GM23338 (cell line): ENCODE data around the gene OAS2. TPM values are rescaled to one million over a fixed set of nuclear protein-coding genes. Genes with fewer than 3 reads are reported as not detected.

Source experiments
- ATAC-seq: fragments of 200-7000 bp; cut with Tn5 transposase; 3 replicates; pipeline ENCODE4 v1.9.1; 2020
- DNase-seq: peaks from one replicate; pipeline ENCODE4 v3.0.0-alpha.2; 2015; ENCODE audit warnings: low spot score
- H2AFZ ChIP-seq: fragments of 200-600 bp; sonication (generic); 2 replicates; pipeline ENCODE4 v1.8.0; 2016; ENCODE audit warnings: antibody characterized with exemption, mild to moderate bottlenecking, moderate library complexity
- H3F3A ChIP-seq: fragments of 200-600 bp; sonication (generic); replicated peaks from 2 replicates; pipeline ENCODE4 v1.8.0; 2017; ENCODE audit warnings: antibody characterized with exemption, mixed run types, low read depth
- H3K27ac ChIP-seq: fragments of 200-600 bp; sonication (generic); 2 replicates; pipeline ENCODE4 v1.6.1; 2016; ENCODE audit warnings: low read depth
- H3K27me3 ChIP-seq: fragments of 200-600 bp; sonication (generic); 2 replicates; pipeline ENCODE4 v1.8.0; 2016; ENCODE audit warnings: mild to moderate bottlenecking, mixed run types, moderate library complexity; ENCODE audit not compliant: insufficient read depth
- H3K36me3 ChIP-seq: fragments of 200-600 bp; sonication (generic); 2 replicates; pipeline ENCODE4 v1.8.0; 2016; ENCODE audit warnings: mild to moderate bottlenecking; ENCODE audit not compliant: insufficient read depth
- H3K4me1 ChIP-seq: fragments of 200-600 bp; sonication (generic); 2 replicates; pipeline ENCODE4 v1.8.0; 2016; ENCODE audit warnings: mild to moderate bottlenecking, moderate library complexity; ENCODE audit not compliant: insufficient read depth
- H3K4me2 ChIP-seq: fragments of 200-600 bp; sonication (generic); 2 replicates; pipeline ENCODE4 v1.7.1; 2017; ENCODE audit warnings: mixed run types
- H3K4me3 ChIP-seq: fragments of 200-600 bp; sonication (generic); 2 replicates; pipeline ENCODE4 v1.6.1; 2016; ENCODE audit warnings: mixed run types
- H3K79me2 ChIP-seq: fragments of 200-600 bp; sonication (generic); replicated peaks from 2 replicates; pipeline ENCODE4 v1.8.0; 2017; ENCODE audit warnings: mild to moderate bottlenecking; ENCODE audit not compliant: insufficient read depth
- H3K9me2 ChIP-seq: fragments of 200-600 bp; sonication (generic); 2 replicates; pipeline ENCODE4 v1.8.0; 2017; ENCODE audit not compliant: insufficient read depth
- H4K20me1 ChIP-seq: fragments of 200-600 bp; sonication (generic); replicated peaks from 2 replicates; pipeline ENCODE4 v1.8.0; 2017; ENCODE audit warnings: mild to moderate bottlenecking; ENCODE audit not compliant: insufficient read depth
- H3K27ac Mint-ChIP-seq: 2 replicates; pipeline ENCODE4 v1.8.0; 2020; ENCODE audit warnings: inconsistent platforms, mild to moderate bottlenecking, moderate library complexity, mixed read lengths
- H3K27me3 Mint-ChIP-seq: 3 replicates; pipeline ENCODE4 v1.8.0; 2022; ENCODE audit warnings: low read depth, mild to moderate bottlenecking, moderate library complexity, mixed read lengths, inconsistent platforms; ENCODE audit not compliant: insufficient read depth, poor library complexity
- H3K36me3 Mint-ChIP-seq: 3 replicates; pipeline ENCODE4 v1.8.0; 2021; ENCODE audit warnings: low read depth, mild to moderate bottlenecking, inconsistent platforms, moderate library complexity, mixed read lengths
- H3K4me1 Mint-ChIP-seq: 3 replicates; pipeline ENCODE4 v1.8.0; 2020; ENCODE audit warnings: mild to moderate bottlenecking, inconsistent platforms, mixed read lengths
- H3K4me3 Mint-ChIP-seq: 3 replicates; pipeline ENCODE4 v1.8.0; 2021; ENCODE audit warnings: moderate library complexity, mild to moderate bottlenecking, inconsistent platforms, mixed read lengths
- H3K9me3 Mint-ChIP-seq: 3 replicates; pipeline ENCODE4 v1.8.0; 2020; ENCODE audit warnings: moderate library complexity, mild to moderate bottlenecking, inconsistent platforms, mixed read lengths
- CREB1 ChIP-seq: fragments of 250-450 bp; sonication (Bioruptor Pico); IDR thresholded peaks from 2 replicates; pipeline ENCODE4 v1.5.0; 2020; ENCODE audit warnings: low read depth, mild to moderate bottlenecking, moderate library complexity
- EZH2 ChIP-seq: fragments of 200-600 bp; sonication (generic); IDR thresholded peaks from one replicate; pipeline ENCODE4 v1.8.0; 2017; ENCODE audit warnings: antibody characterized with exemption, mild to moderate bottlenecking, low read depth; ENCODE audit not compliant: unreplicated experiment
- EZH2phosphoT487 ChIP-seq: fragments of 200-600 bp; sonication (generic); IDR thresholded peaks from one replicate; pipeline ENCODE4 v1.8.1; 2018; ENCODE audit warnings: antibody characterized with exemption; ENCODE audit not compliant: unreplicated experiment
- NANOG ChIP-seq: IDR thresholded peaks from 2 replicates; pipeline ENCODE4 v1.6.1; 2016; ENCODE audit warnings: antibody characterized with exemption, borderline replicate concordance
- POLR2AphosphoS5 ChIP-seq: IDR thresholded peaks from 2 replicates; pipeline ENCODE4 v1.6.1; 2016; ENCODE audit warnings: antibody characterized with exemption, low read depth
- STAT1 ChIP-seq: IDR thresholded peaks from one replicate; pipeline ENCODE4 v1.6.1; 2016; ENCODE audit warnings: antibody characterized with exemption; ENCODE audit not compliant: unreplicated experiment
- ZNF114 ChIP-seq: fragments of 250-450 bp; sonication (Bioruptor Pico); IDR thresholded peaks from 2 replicates; pipeline ENCODE4 v1.5.0; 2020; ENCODE audit warnings: mild to moderate bottlenecking, moderate library complexity
- ZNF331 ChIP-seq: fragments of 250-450 bp; sonication (Bioruptor Pico); IDR thresholded peaks from 2 replicates; pipeline ENCODE4 v1.5.0; 2020; ENCODE audit warnings: low read depth, mild to moderate bottlenecking, moderate library complexity
- ZNF462 ChIP-seq: fragments of 250-450 bp; sonication (Bioruptor Pico); IDR thresholded peaks from 2 replicates; pipeline ENCODE4 v1.5.0; 2020; ENCODE audit warnings: mild to moderate bottlenecking, moderate library complexity
- polyA plus RNA-seq: library from polyadenylated mRNA; unstranded; fragments of >200 nt; fragmentation: Nextera tagmentation; extraction: Ambion mirVana; gene quantifications from 2 replicates; pipeline ENCODE4 v1.2.1, GENCODE V29; 2016
- total RNA-seq: library from RNA; depleted of rRNA; stranded (reverse); fragments of >200 nt; shearing (Covaris generic); gene quantifications from 2 replicates; pipeline ENCODE4 v1.2.3, GENCODE V29; 2014
- TF ChIP-seq, protein P1 (sequence below): IDR thresholded peaks from 2 replicates; pipeline ENCODE4 v1.6.1; 2016; ENCODE audit warnings: antibody characterized with exemption

Gene OAS2
- total and polyA plus RNA-seq, 2 experiments from 2014 or later, result 0.10 TPM; not detected in 1

- Histone ChIP-seq H3F3A (no peaks in the 10 kb centered on the region), H3K27ac (no peak overlapping the region), H3K4me3 (no peak overlapping the region), H3K79me2 (no peaks in the 10 kb centered on the region), H4K20me1 (no peaks in the 10 kb centered on the region), H3K4me2 (no peak overlapping the region), H3K36me3 (no peaks in the 10 kb centered on the region), H2AFZ (no peak overlapping the region), H3K27me3 (no peaks in the 10 kb centered on the region), H3K9me2 (no peaks in the 10 kb centered on the region), H3K4me1 (no peaks in the 10 kb centered on the region)
- Mint-ChIP-seq H3K9me3 (no peaks in the 10 kb centered on the region), H3K4me1 (peaks cover 2% of the 10 kb centered on the region; the same call in 1 of the 3 replicates), H3K36me3 (no peaks in the 10 kb centered on the region), H3K4me3 (no peak overlapping the region), H3K27ac (no peak overlapping the region), H3K27me3 (peaks cover 2% of the 10 kb centered on the region)
- no peak for DNase-seq
- ATAC-seq, result no peak
- no peak for TF ChIP-seq POLR2AphosphoS5
- TF ChIP-seq CREB1, result no peak
- TF ChIP-seq ZNF462 (CRISPR knock-in tag), result no peak
- no peak for TF ChIP-seq STAT1
- no peak for TF ChIP-seq ZNF331 (CRISPR knock-in tag)
- no peak for TF ChIP-seq EZH2phosphoT487
- TF ChIP-seq NANOG, result no peak
Measured at GRCh38 chr12:112947761-112948160, 30.6 kb upstream of the OAS2 start.

- Mint-ChIP-seq H3K27me3 (no peaks in the 10 kb centered on the region), H3K27ac (no peak overlapping the region), H3K9me3 (no peaks in the 10 kb centered on the region), H3K4me3 (no peak overlapping the region), H3K4me1 (peaks cover 2% of the 10 kb centered on the region; the same call in 1 of the 3 replicates), H3K36me3 (no peaks in the 10 kb centered on the region)
- no peaks in the 10 kb centered on the region for H3F3A ChIP-seq
- H3K4me1 ChIP-seq, result no peaks in the 10 kb centered on the region
- H4K20me1 ChIP-seq, result no peaks in the 10 kb centered on the region
- H3K27me3 ChIP-seq, result no peaks in the 10 kb centered on the region
- H3K27ac ChIP-seq, result no peak overlapping the region
- H3K79me2 ChIP-seq, result no peaks in the 10 kb centered on the region
- ATAC-seq, result no peak
- no peak overlapping the region for H3K4me2 ChIP-seq
- H3K4me3 ChIP-seq, result no peak overlapping the region
- H3K36me3 ChIP-seq, result no peaks in the 10 kb centered on the region
- no peak for DNase-seq
- no peaks in the 10 kb centered on the region for H3K9me2 ChIP-seq
- no peak overlapping the region for H2AFZ ChIP-seq
- TF ChIP-seq POLR2AphosphoS5 (no peak), STAT1 (no peak), EZH2phosphoT487 (no peak), ZNF114 (CRISPR knock-in tag) (no peak), CREB1 (no peak), EZH2 (no peak), NANOG (no peak)
- TF ChIP-seq, protein P1, sequence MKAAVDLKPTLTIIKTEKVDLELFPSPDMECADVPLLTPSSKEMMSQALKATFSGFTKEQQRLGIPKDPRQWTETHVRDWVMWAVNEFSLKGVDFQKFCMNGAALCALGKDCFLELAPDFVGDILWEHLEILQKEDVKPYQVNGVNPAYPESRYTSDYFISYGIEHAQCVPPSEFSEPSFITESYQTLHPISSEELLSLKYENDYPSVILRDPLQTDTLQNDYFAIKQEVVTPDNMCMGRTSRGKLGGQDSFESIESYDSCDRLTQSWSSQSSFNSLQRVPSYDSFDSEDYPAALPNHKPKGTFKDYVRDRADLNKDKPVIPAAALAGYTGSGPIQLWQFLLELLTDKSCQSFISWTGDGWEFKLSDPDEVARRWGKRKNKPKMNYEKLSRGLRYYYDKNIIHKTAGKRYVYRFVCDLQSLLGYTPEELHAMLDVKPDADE, result no peak
Measured at GRCh38 chr12:112948806-112949205, 29.5 kb upstream of the OAS2 start.
